Body of pancreas (tissue), 4 donors: ENCODE data around the gene RETN. TPM values are rescaled to one million over a fixed set of nuclear protein-coding genes. Genes with fewer than 3 reads are reported as not detected.

Source experiments
- ATAC-seq: fragments of 150-250 bp; one replicate; pipeline ENCODE4 v1.9.1; 2016
- DNase-seq, 4 donors: peaks; one replicate each; pipeline ENCODE4 v3.0.0-alpha.2; 2019
- H3K27ac ChIP-seq, 4 donors: fragments of 200-600 bp; sonication (generic); 1 replicate in 3 of 4; 2 replicates in 1 of 4; pipeline versions ENCODE4 v1.5.1 to v1.6.1; 2016 to 2019; ENCODE audit warnings: mild to moderate bottlenecking in 1 of 4, mixed read lengths in 1 of 4, moderate library complexity in 1 of 4
- H3K27me3 ChIP-seq, 2 donors: fragments of 200-600 bp; sonication (generic); one replicate each; pipeline ENCODE4 v1.6.0; 2016; ENCODE audit warnings: mild to moderate bottlenecking in 1 of 2
- H3K36me3 ChIP-seq, 2 donors: fragments of 200-600 bp; sonication (generic); replicated peaks in 1 of 2; 2 replicates each; pipeline ENCODE4 v1.5.1; 2016; ENCODE audit warnings: low read depth in 2 of 2; ENCODE audit not compliant: insufficient read depth in 1 of 2
- H3K4me1 ChIP-seq: fragments of 200-600 bp; sonication (generic); one replicate; pipeline ENCODE4 v1.6.0; 2016
- H3K4me3 ChIP-seq, 2 donors: fragments of 200-600 bp; sonication (generic); 1 replicate in 1 of 2; 2 replicates in 1 of 2; pipeline ENCODE4 v1.5.1; 2016 to 2019
- H3K9me3 ChIP-seq, 3 donors: fragments of 200-600 bp; sonication (generic); 1 replicate in 2 of 3; 2 replicates in 1 of 3; pipeline ENCODE4 v1.5.1; 2016
- POLR2A ChIP-seq, 3 donors: fragments of 450-650 bp; IDR thresholded peaks; one replicate each; pipeline ENCODE4 v1.6.1; 2016; ENCODE audit warnings: antibody characterized with exemption in 3 of 3, mild to moderate bottlenecking in 2 of 3
- WGBS, 2 donors: methylation state at CpG; one replicate each; pipeline ENCODE4 v1.1.5; 2017; 5-methylcytosine and 5-hydroxymethylcytosine counted together
- intact Hi-C: fragments of 100-400 bp; cut with DNase I; formaldehyde crosslinking; loops from one replicate; pipeline ENCODE4 v1.15.1; 2023
- total RNA-seq, 2 donors: library from RNA; depleted of rRNA; stranded (reverse); fragments of >200 nt; gene quantifications; one replicate each; pipeline ENCODE4 v1.1.0, GENCODE V29; 2016
- TF ChIP-seq, protein P1 (sequence below), 7 experiments: fragments of 450-650 bp in 4 of 7; fragments of 200-600 bp in 3 of 7; sonication (generic) in 3 of 7; IDR thresholded peaks; one replicate each; pipeline ENCODE4 v1.5.1; 2016 to 2019; ENCODE audit warnings: antibody characterized with exemption in 7 of 7

Gene RETN
- total RNA-seq, 2 donors from 2014 or later, result not detected

- Histone ChIP-seq H3K4me1 (peaks cover 51% of the 10 kb centered on the region), H3K36me3 (no peaks in the 10 kb centered on the region), H3K27me3 (no peaks in the 10 kb centered on the region), H3K27ac (no peak within 1 kb of the TSS), H3K9me3 (no peaks in the 10 kb centered on the region), H3K4me3 (no peak within 1 kb of the TSS)
- ATAC-seq (no peak), DNase-seq (no peak)
- WGBS, 2 donors, result 18 to 57% methylated on average over 1 to 2 of the region's 2 CpGs
- intact Hi-C loops, result no loop called here
- TF ChIP-seq, protein P1, sequence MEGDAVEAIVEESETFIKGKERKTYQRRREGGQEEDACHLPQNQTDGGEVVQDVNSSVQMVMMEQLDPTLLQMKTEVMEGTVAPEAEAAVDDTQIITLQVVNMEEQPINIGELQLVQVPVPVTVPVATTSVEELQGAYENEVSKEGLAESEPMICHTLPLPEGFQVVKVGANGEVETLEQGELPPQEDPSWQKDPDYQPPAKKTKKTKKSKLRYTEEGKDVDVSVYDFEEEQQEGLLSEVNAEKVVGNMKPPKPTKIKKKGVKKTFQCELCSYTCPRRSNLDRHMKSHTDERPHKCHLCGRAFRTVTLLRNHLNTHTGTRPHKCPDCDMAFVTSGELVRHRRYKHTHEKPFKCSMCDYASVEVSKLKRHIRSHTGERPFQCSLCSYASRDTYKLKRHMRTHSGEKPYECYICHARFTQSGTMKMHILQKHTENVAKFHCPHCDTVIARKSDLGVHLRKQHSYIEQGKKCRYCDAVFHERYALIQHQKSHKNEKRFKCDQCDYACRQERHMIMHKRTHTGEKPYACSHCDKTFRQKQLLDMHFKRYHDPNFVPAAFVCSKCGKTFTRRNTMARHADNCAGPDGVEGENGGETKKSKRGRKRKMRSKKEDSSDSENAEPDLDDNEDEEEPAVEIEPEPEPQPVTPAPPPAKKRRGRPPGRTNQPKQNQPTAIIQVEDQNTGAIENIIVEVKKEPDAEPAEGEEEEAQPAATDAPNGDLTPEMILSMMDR (IDR thresholded peaks at IDR 0.05), result no peak
- no peak for TF ChIP-seq POLR2A (IDR thresholded peaks at IDR 0.05)
Measured at GRCh38 chr19:7633698-7634097, 35.2 kb upstream of the RETN start, which contains the start of gene PCP2. TSS of gene PCP2 (minus strand) at chr19:7633719. CDS start at chr19:7633457, 262 bp downstream.

DNA sequence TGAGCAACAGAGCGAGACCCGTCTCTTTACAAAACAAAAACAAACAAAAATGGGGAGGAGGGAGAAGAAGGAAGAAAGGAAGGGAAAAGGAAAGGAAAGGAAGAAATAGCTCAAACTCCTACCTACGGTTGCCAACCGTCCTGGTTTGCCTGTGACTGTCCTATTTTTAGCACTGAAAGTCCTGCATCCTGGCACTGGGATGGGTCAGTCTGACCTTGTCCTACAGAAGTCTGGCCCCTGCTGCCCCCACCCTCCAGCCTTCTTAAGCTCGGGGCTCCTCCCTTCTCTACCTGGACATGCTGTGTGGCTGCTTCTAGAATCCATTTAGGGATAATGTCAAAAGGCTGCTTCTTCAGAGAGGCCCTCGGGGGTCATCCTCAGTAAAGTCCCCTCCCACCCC lies 33.2 kb upstream of the RETN start:
- WGBS, 2 donors, result 54 to 57% methylated on average over 6 of the region's 6 CpGs
- Histone ChIP-seq H3K9me3 (no peaks in the 10 kb centered on the region), H3K27me3 (no peaks in the 10 kb centered on the region), H3K27ac (no peak overlapping the region), H3K4me1 (peaks cover 45% of the 10 kb centered on the region), H3K36me3 (peaks cover 0 to 2% of the 10 kb centered on the region in 2 donors), H3K4me3 (no peak overlapping the region)
- TF ChIP-seq POLR2A (IDR thresholded peaks at IDR 0.05), result no peak
- TF ChIP-seq, protein P1 (IDR thresholded peaks at IDR 0.05), result no peak
- intact Hi-C loops, result no loop called here
- ATAC-seq (no peak), DNase-seq (no peak)

- 66 to 68% methylated on average over 16 of the region's 16 CpGs for WGBS, 2 donors
- TF ChIP-seq, protein P1 (IDR thresholded peaks at IDR 0.05), result no peak
- no peak for TF ChIP-seq POLR2A (IDR thresholded peaks at IDR 0.05)
- H3K27ac ChIP-seq, result peak overlapping the region; percentile 71 to 90 (median 82)
- ATAC-seq (no peak), DNase-seq (no peak)
- H3K4me1 ChIP-seq, result peaks cover 40% of the 10 kb centered on the region
- H3K27me3 ChIP-seq, result no peaks in the 10 kb centered on the region
- H3K9me3 ChIP-seq, result no peaks in the 10 kb centered on the region
- peaks cover 0 to 2% of the 10 kb centered on the region in 2 donors for H3K36me3 ChIP-seq
- no peak overlapping the region for H3K4me3 ChIP-seq
- intact Hi-C loops, result no loop called here
Measured at GRCh38 chr19:7636317-7636690, 32.5 kb upstream of the RETN start.

GRCh38 chr19:7636691-7637373 lies 32.0 kb upstream of the RETN start, which contains the start of gene STXBP2:
TSS of gene STXBP2 (plus strand) at chr19:7637110. CDS start at chr19:7637150, 40 bp downstream.
- intact Hi-C loops, result no loop called here
- Histone ChIP-seq H3K9me3 (no peaks in the 10 kb centered on the region), H3K27ac (peak within 1 kb of the TSS; percentile 71 to 90 (median 82)), H3K4me1 (peaks cover 40% of the 10 kb centered on the region), H3K4me3 (peak within 1 kb of the TSS; percentile 67 to 73), H3K36me3 (peaks cover 0 to 2% of the 10 kb centered on the region in 2 donors), H3K27me3 (no peaks in the 10 kb centered on the region)
- 5 to 9% methylated on average over 30 to 49 of the region's 61 CpGs for WGBS, 2 donors
- peak; percentile 64 to 86 (median 81) for TF ChIP-seq POLR2A (IDR thresholded peaks at IDR 0.05)
- TF ChIP-seq, protein P1 (IDR thresholded peaks at IDR 0.05), result peak in 4 of 7 experiments; percentile 49 to 60 (median 56)
- peak; percentile 91 to 94 (median 93) for DNase-seq
- ATAC-seq, result peak; percentile 94
